ENCODE data around the gene CAMK2B. TPM values are rescaled to one million over a fixed set of nuclear protein-coding genes. Genes with fewer than 3 reads are reported as not detected.

Gene CAMK2B
- total RNA-seq, 4 donors from 2014 or later, result 0.50 to 2.0 (median 1.2) TPM

GRCh38 chr7:44225566-44226395 lies 99.6 kb downstream of the CAMK2B start:
- peaks cover 0 to 44% (median 7%) of the 10 kb centered on the region in 4 donors for H3K27me3 ChIP-seq
- no peaks in the 10 kb centered on the region for H3K9me3 ChIP-seq
- DNase-seq (ENCODE audit: extremely low spot score), result no peak
- H3K36me3 ChIP-seq, result peaks cover 0 to 6% (median 0%) of the 10 kb centered on the region in 4 donors
- H3K4me3 ChIP-seq, result no peak overlapping the region
- intact Hi-C loops (cut with DNase I), result no loop called here
- TF ChIP-seq EP300 (IDR thresholded peaks at IDR 0.05) (no peak), POLR2A (IDR thresholded peaks at IDR 0.05; ENCODE audit: low read depth) (no peak)
- no peak overlapping the region for H3K27ac ChIP-seq (replicated peaks in 1 of 4)
- WGBS, result 68% methylated on average over 22 of the region's 26 CpGs
- no peaks in the 10 kb centered on the region for H3K4me1 ChIP-seq

- intact Hi-C loops (cut with DNase I), result no loop called here
- H3K4me1 ChIP-seq, result no peaks in the 10 kb centered on the region
- no peak for TF ChIP-seq POLR2AphosphoS5 (IDR thresholded peaks at IDR 0.05)
- TF ChIP-seq POLR2A (IDR thresholded peaks at IDR 0.05; ENCODE audit: low read depth), result no peak
- TF ChIP-seq CTCF (IDR thresholded peaks at IDR 0.05), result no peak
- no peak for TF ChIP-seq EP300 (IDR thresholded peaks at IDR 0.05)
- no peak overlapping the region for H3K27ac ChIP-seq (replicated peaks in 1 of 4)
- 71% methylated on average over 6 of the region's 10 CpGs for WGBS
- no peak overlapping the region for H3K4me3 ChIP-seq
- no peak for DNase-seq (ENCODE audit: extremely low spot score)
- H3K36me3 ChIP-seq, result peaks cover 0 to 6% (median 0%) of the 10 kb centered on the region in 4 donors
- peaks cover 0 to 45% (median 7%) of the 10 kb centered on the region in 4 donors for H3K27me3 ChIP-seq
- H3K9me3 ChIP-seq, result no peaks in the 10 kb centered on the region
Measured at GRCh38 chr7:44224974-44225565, 100.3 kb downstream of the CAMK2B start.

GRCh38 chr7:44224080-44224973 lies 101.1 kb downstream of the CAMK2B start:
- TF ChIP-seq POLR2AphosphoS5 (IDR thresholded peaks at IDR 0.05), result no peak
- no peak for DNase-seq (ENCODE audit: extremely low spot score)
- intact Hi-C loops (cut with DNase I), result no loop called here
- Histone ChIP-seq H3K36me3 (peaks cover 0 to 6% (median 0%) of the 10 kb centered on the region in 4 donors), H3K4me3 (no peak overlapping the region), H3K9me3 (peaks cover 0 to 4% (median 0%) of the 10 kb centered on the region in 4 donors), H3K4me1 (no peaks in the 10 kb centered on the region), H3K27me3 (peaks cover 0 to 53% (median 7%) of the 10 kb centered on the region in 4 donors), H3K27ac (replicated peaks in 1 of 4) (no peak overlapping the region)
- 78% methylated on average over 15 of the region's 18 CpGs for WGBS

GRCh38 chr7:44223362-44224079 lies 101.9 kb downstream of the CAMK2B start:
- 72% methylated on average over 5 of the region's 5 CpGs for WGBS
- Histone ChIP-seq H3K9me3 (peaks cover 0 to 10% (median 3%) of the 10 kb centered on the region in 4 donors), H3K27ac (replicated peaks in 1 of 4) (no peak overlapping the region), H3K36me3 (peaks cover 0 to 6% (median 0%) of the 10 kb centered on the region in 4 donors), H3K4me1 (no peaks in the 10 kb centered on the region), H3K4me3 (no peak overlapping the region), H3K27me3 (peaks cover 0 to 58% (median 7%) of the 10 kb centered on the region in 4 donors)
- DNase-seq (ENCODE audit: extremely low spot score), result no peak
- intact Hi-C loops (cut with DNase I), result no loop called here
- TF ChIP-seq EP300 (IDR thresholded peaks at IDR 0.05), result no peak
- no peak for TF ChIP-seq POLR2AphosphoS5 (IDR thresholded peaks at IDR 0.05)
- no peak for TF ChIP-seq CTCF (IDR thresholded peaks at IDR 0.05)
- no peak for TF ChIP-seq POLR2A (IDR thresholded peaks at IDR 0.05; ENCODE audit: low read depth)

- TF ChIP-seq POLR2A (IDR thresholded peaks at IDR 0.05; ENCODE audit: low read depth) (no peak), EP300 (IDR thresholded peaks at IDR 0.05) (no peak), POLR2AphosphoS5 (IDR thresholded peaks at IDR 0.05) (no peak), CTCF (IDR thresholded peaks at IDR 0.05) (no peak)
- intact Hi-C loops (cut with DNase I), result no loop called here
- H3K9me3 ChIP-seq, result peaks cover 0 to 11% (median 3%) of the 10 kb centered on the region in 4 donors
- peaks cover 0 to 65% (median 7%) of the 10 kb centered on the region in 4 donors for H3K27me3 ChIP-seq
- H3K4me1 ChIP-seq, result no peaks in the 10 kb centered on the region
- peaks cover 0 to 6% (median 0%) of the 10 kb centered on the region in 4 donors for H3K36me3 ChIP-seq
- H3K27ac ChIP-seq (replicated peaks in 1 of 4), result no peak overlapping the region
- DNase-seq (ENCODE audit: extremely low spot score), result no peak
- no peak overlapping the region for H3K4me3 ChIP-seq
- 89% methylated on average over 11 of the region's 11 CpGs for WGBS
Measured at GRCh38 chr7:44222776-44223261, 102.6 kb downstream of the CAMK2B start.
